GM23338 (cell line): ENCODE data around the gene ERN1. TPM values are rescaled to one million over a fixed set of nuclear protein-coding genes. Genes with fewer than 3 reads are reported as not detected.
A peak's percentile ranks its signal among the peaks of the same experiment; 100 is the strongest.

Experiments
- ATAC-seq: fragments of 200-7000 bp; cut with Tn5 transposase; 3 replicates; pipeline ENCODE4 v1.9.1; 2020
- DNase-seq: peaks from one replicate; pipeline ENCODE4 v3.0.0-alpha.2; 2015; ENCODE audit warnings: low spot score
- H2AFZ ChIP-seq: fragments of 200-600 bp; sonication (generic); 2 replicates; pipeline ENCODE4 v1.8.0; 2016; ENCODE audit warnings: antibody characterized with exemption, mild to moderate bottlenecking, moderate library complexity
- H3F3A ChIP-seq: fragments of 200-600 bp; sonication (generic); replicated peaks from 2 replicates; pipeline ENCODE4 v1.8.0; 2017; ENCODE audit warnings: antibody characterized with exemption, mixed run types, low read depth
- H3K27ac ChIP-seq: fragments of 200-600 bp; sonication (generic); 2 replicates; pipeline ENCODE4 v1.6.1; 2016; ENCODE audit warnings: low read depth
- H3K27me3 ChIP-seq: fragments of 200-600 bp; sonication (generic); 2 replicates; pipeline ENCODE4 v1.8.0; 2016; ENCODE audit warnings: mild to moderate bottlenecking, mixed run types, moderate library complexity; ENCODE audit not compliant: insufficient read depth
- H3K36me3 ChIP-seq: fragments of 200-600 bp; sonication (generic); 2 replicates; pipeline ENCODE4 v1.8.0; 2016; ENCODE audit warnings: mild to moderate bottlenecking; ENCODE audit not compliant: insufficient read depth
- H3K4me1 ChIP-seq: fragments of 200-600 bp; sonication (generic); 2 replicates; pipeline ENCODE4 v1.8.0; 2016; ENCODE audit warnings: mild to moderate bottlenecking, moderate library complexity; ENCODE audit not compliant: insufficient read depth
- H3K4me2 ChIP-seq: fragments of 200-600 bp; sonication (generic); 2 replicates; pipeline ENCODE4 v1.7.1; 2017; ENCODE audit warnings: mixed run types
- H3K4me3 ChIP-seq: fragments of 200-600 bp; sonication (generic); 2 replicates; pipeline ENCODE4 v1.6.1; 2016; ENCODE audit warnings: mixed run types
- H3K79me2 ChIP-seq: fragments of 200-600 bp; sonication (generic); replicated peaks from 2 replicates; pipeline ENCODE4 v1.8.0; 2017; ENCODE audit warnings: mild to moderate bottlenecking; ENCODE audit not compliant: insufficient read depth
- H3K9me2 ChIP-seq: fragments of 200-600 bp; sonication (generic); 2 replicates; pipeline ENCODE4 v1.8.0; 2017; ENCODE audit not compliant: insufficient read depth
- H4K20me1 ChIP-seq: fragments of 200-600 bp; sonication (generic); replicated peaks from 2 replicates; pipeline ENCODE4 v1.8.0; 2017; ENCODE audit warnings: mild to moderate bottlenecking; ENCODE audit not compliant: insufficient read depth
- H3K27ac Mint-ChIP-seq: 2 replicates; pipeline ENCODE4 v1.8.0; 2020; ENCODE audit warnings: inconsistent platforms, mild to moderate bottlenecking, moderate library complexity, mixed read lengths
- H3K27me3 Mint-ChIP-seq: 3 replicates; pipeline ENCODE4 v1.8.0; 2022; ENCODE audit warnings: low read depth, mild to moderate bottlenecking, moderate library complexity, mixed read lengths, inconsistent platforms; ENCODE audit not compliant: insufficient read depth, poor library complexity
- H3K36me3 Mint-ChIP-seq: 3 replicates; pipeline ENCODE4 v1.8.0; 2021; ENCODE audit warnings: low read depth, mild to moderate bottlenecking, inconsistent platforms, moderate library complexity, mixed read lengths
- H3K4me1 Mint-ChIP-seq: 3 replicates; pipeline ENCODE4 v1.8.0; 2020; ENCODE audit warnings: mild to moderate bottlenecking, inconsistent platforms, mixed read lengths
- H3K4me3 Mint-ChIP-seq: 3 replicates; pipeline ENCODE4 v1.8.0; 2021; ENCODE audit warnings: moderate library complexity, mild to moderate bottlenecking, inconsistent platforms, mixed read lengths
- H3K9me3 Mint-ChIP-seq: 3 replicates; pipeline ENCODE4 v1.8.0; 2020; ENCODE audit warnings: moderate library complexity, mild to moderate bottlenecking, inconsistent platforms, mixed read lengths
- CREB1 ChIP-seq: fragments of 250-450 bp; sonication (Bioruptor Pico); IDR thresholded peaks from 2 replicates; pipeline ENCODE4 v1.5.0; 2020; ENCODE audit warnings: low read depth, mild to moderate bottlenecking, moderate library complexity
- CTCF ChIP-seq, 2 experiments: fragments of 200-600 bp in 1 of 2; sonication (generic) in 1 of 2; conservative IDR thresholded peaks; 2 replicates each; pipeline versions ENCODE4 v1.5.1 to v1.6.1; 2016 to 2017; ENCODE audit warnings: antibody characterized with exemption in 2 of 2, low read depth in 2 of 2, mild to moderate bottlenecking in 2 of 2, moderate library complexity in 1 of 2
- ETS1 ChIP-seq: IDR thresholded peaks from 2 replicates; pipeline ENCODE4 v1.6.1; 2016; ENCODE audit warnings: antibody characterized with exemption
- EZH2 ChIP-seq: fragments of 200-600 bp; sonication (generic); IDR thresholded peaks from one replicate; pipeline ENCODE4 v1.8.0; 2017; ENCODE audit warnings: antibody characterized with exemption, mild to moderate bottlenecking, low read depth; ENCODE audit not compliant: unreplicated experiment
- EZH2phosphoT487 ChIP-seq: fragments of 200-600 bp; sonication (generic); IDR thresholded peaks from one replicate; pipeline ENCODE4 v1.8.1; 2018; ENCODE audit warnings: antibody characterized with exemption; ENCODE audit not compliant: unreplicated experiment
- JUNB ChIP-seq: IDR thresholded peaks from one replicate; pipeline ENCODE4 v1.6.1; 2016; ENCODE audit warnings: antibody characterized with exemption; ENCODE audit not compliant: unreplicated experiment
- NANOG ChIP-seq: IDR thresholded peaks from 2 replicates; pipeline ENCODE4 v1.6.1; 2016; ENCODE audit warnings: antibody characterized with exemption, borderline replicate concordance
- POLR2AphosphoS5 ChIP-seq: IDR thresholded peaks from 2 replicates; pipeline ENCODE4 v1.6.1; 2016; ENCODE audit warnings: antibody characterized with exemption, low read depth
- REST ChIP-seq: IDR thresholded peaks from one replicate; pipeline ENCODE4 v1.6.1; 2018; ENCODE audit warnings: antibody characterized with exemption; ENCODE audit not compliant: unreplicated experiment
- STAT1 ChIP-seq: IDR thresholded peaks from one replicate; pipeline ENCODE4 v1.6.1; 2016; ENCODE audit warnings: antibody characterized with exemption; ENCODE audit not compliant: unreplicated experiment
- ZNF114 ChIP-seq: fragments of 250-450 bp; sonication (Bioruptor Pico); IDR thresholded peaks from 2 replicates; pipeline ENCODE4 v1.5.0; 2020; ENCODE audit warnings: mild to moderate bottlenecking, moderate library complexity
- ZNF331 ChIP-seq: fragments of 250-450 bp; sonication (Bioruptor Pico); IDR thresholded peaks from 2 replicates; pipeline ENCODE4 v1.5.0; 2020; ENCODE audit warnings: low read depth, mild to moderate bottlenecking, moderate library complexity
- ZNF462 ChIP-seq: fragments of 250-450 bp; sonication (Bioruptor Pico); IDR thresholded peaks from 2 replicates; pipeline ENCODE4 v1.5.0; 2020; ENCODE audit warnings: mild to moderate bottlenecking, moderate library complexity
- polyA plus RNA-seq: library from polyadenylated mRNA; unstranded; fragments of >200 nt; fragmentation: Nextera tagmentation; extraction: Ambion mirVana; gene quantifications from 2 replicates; pipeline ENCODE4 v1.2.1, GENCODE V29; 2016
- total RNA-seq: library from RNA; depleted of rRNA; stranded (reverse); fragments of >200 nt; shearing (Covaris generic); gene quantifications from 2 replicates; pipeline ENCODE4 v1.2.3, GENCODE V29; 2014

The ERN1 gene
- total and polyA plus RNA-seq, 2 experiments from 2014 or later: 5.9 to 7.5 TPM

- Histone ChIP-seq H3K27me3 (no peaks in the 10 kb centered on the region), H3K9me2 (no peaks in the 10 kb centered on the region), H3K4me1 (no peaks in the 10 kb centered on the region), H3K4me3 (0 out of 2 replicates have a peak overlapping the region, but pooled peaks have one; percentile 23), H3K36me3 (no peaks in the 10 kb centered on the region), H2AFZ (peak overlapping the region; percentile 74; the same call in 1 of the 2 replicates), H4K20me1 (no peaks in the 10 kb centered on the region), H3K79me2 (no peaks in the 10 kb centered on the region), H3F3A (0 out of 2 replicates have a peak, but pooled peaks cover 3% of the 10 kb centered on the region), H3K4me2 (no peak overlapping the region; the same call in 1 of the 2 replicates), H3K27ac (peak overlapping the region; percentile 26; the same call in 1 of the 2 replicates)
- Mint-ChIP-seq H3K36me3 (peaks cover 20% of the 10 kb centered on the region), H3K9me3 (peaks cover 10% of the 10 kb centered on the region), H3K27me3 (peaks cover 6% of the 10 kb centered on the region), H3K27ac (no peak overlapping the region), H3K4me1 (peaks cover 15% of the 10 kb centered on the region), H3K4me3 (peak overlapping the region; percentile 60; the same call in 2 of the 3 replicates)
- ATAC-seq (no peak), DNase-seq (no peak)
- TF ChIP-seq ZNF462 (CRISPR knock-in tag) (no peak), ZNF331 (no peak), CREB1 (CRISPR knock-in tag) (no peak), EZH2phosphoT487 (no peak), EZH2 (no peak), ETS1 (no peak), ZNF114 (no peak), STAT1 (no peak), JUNB (no peak), REST (no peak), NANOG (no peak), CTCF (conservative IDR thresholded peaks at IDR 0.05; ENCODE audit: low read depth in 2 of 2) (no peak), POLR2AphosphoS5 (no peak)
Measured at GRCh38 chr17:64064331-64064730, 65.6 kb downstream of the ERN1 start.
